Activated naive CD4-positive, alpha-beta T cell treated with anti-CD3 and anti-CD28 coated beads, Interleukin-2, amount 50 U/mL, for 16 hours (primary cell): ENCODE data around the gene KCND2.
"Not testable (repeated sequence)": the region's sequence is repeated elsewhere in the genome, so short reads cannot be mapped to it uniquely, and the experiment has no call there.

Experiments
- DNase-seq: peaks from one replicate; pipeline ENCODE4 v3.0.0-alpha.2; 2020

The KCND2 gene

DNA sequence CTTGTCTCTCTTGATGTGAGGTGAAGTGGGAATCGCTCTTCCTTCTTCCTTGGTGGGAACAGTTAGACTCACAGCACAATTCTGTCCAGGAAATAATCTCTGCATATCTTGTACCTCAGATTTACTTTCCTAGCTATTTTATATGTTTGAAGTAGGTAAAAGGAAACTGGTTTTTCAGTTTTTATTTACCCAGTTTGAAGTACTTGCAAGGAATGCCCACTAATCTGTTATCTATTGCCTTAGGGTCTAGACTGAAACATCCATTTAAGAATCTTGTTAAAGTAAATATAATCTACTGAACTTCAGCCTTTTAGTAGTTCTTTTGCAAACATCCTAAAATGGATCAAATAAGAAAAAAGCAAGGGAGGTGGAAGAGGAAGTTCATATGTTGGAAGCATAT is 229.8 kb downstream of the KCND2 start:
- no peak for DNase-seq

DNA sequence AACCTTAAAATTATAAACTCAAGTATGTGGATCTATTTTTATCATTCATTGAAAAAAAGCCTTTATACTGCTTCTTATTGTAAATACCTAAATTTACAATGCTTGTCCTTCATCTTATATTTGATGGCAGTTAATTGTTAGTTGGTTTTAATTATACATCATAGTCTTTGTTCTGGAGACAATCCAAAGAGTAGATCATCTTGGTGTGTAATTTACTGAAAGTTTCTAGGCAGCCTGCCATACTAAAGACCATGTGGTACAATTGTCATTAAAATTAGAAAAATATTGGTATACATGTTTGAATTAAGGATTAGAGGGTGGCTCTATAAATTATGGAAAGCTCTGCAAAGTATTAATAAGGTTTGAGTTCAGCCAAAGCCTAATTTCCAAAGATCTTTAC is 231.4 kb downstream of the KCND2 start:
- no peak for DNase-seq

DNA sequence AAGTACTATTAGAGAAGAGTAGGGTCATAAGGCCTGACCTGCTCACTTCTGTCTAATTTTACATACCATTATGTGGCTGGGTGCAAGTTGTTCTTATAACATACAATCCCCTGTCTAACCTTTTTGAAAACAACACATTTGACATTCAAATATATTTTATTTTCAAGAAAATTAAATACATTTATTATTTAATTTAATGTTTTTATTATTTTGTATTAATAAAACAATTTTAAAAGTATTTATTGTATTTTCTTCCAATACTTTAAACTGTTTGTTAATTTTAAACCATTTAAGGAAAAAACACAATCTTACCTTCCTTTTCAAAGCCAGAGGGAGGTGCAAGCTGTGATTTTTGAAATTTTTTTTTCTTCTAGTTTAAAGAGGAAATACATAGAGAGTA is 232.8 kb downstream of the KCND2 start:
- no peak for DNase-seq

DNA sequence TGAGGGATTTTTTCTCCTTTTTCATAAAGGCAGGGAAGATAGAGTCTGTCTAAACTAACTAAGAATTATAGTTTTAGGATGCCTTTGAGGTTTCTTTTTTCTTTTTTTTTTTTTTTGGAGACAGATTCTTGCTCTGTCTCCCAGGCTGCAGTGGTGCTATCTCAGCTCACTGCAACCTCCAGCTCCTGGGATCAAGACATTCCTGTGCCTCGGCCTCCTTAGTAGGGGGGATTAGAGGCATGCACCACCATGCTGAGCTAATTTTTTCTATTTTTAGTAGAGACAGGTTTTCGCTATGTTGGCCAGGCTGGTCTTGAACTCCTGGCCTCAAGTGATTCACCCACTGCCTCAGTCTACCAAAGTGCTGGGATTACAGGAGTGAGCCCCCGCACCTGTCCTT is 239.7 kb downstream of the KCND2 start:
- DNase-seq = no peak

DNA sequence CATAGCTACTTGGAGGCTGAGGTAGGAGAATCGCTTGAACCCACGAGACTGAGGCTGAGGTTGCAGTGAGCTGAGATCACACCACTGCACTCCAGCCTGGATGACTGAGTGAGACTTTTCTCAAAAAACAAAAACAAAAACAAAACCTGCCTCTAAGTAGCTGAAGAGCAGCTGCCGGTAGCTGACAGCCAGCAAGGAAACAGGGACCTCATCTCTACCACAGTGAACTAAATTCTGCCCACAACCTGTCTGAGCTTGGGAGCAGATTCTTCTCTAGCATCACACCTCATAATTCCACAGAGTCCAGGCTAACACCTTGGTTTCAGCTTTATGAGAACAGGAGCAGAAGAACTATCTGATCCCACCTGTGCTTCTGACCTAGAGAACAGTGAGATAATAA is 246.2 kb downstream of the KCND2 start:
- no peak for DNase-seq

DNA sequence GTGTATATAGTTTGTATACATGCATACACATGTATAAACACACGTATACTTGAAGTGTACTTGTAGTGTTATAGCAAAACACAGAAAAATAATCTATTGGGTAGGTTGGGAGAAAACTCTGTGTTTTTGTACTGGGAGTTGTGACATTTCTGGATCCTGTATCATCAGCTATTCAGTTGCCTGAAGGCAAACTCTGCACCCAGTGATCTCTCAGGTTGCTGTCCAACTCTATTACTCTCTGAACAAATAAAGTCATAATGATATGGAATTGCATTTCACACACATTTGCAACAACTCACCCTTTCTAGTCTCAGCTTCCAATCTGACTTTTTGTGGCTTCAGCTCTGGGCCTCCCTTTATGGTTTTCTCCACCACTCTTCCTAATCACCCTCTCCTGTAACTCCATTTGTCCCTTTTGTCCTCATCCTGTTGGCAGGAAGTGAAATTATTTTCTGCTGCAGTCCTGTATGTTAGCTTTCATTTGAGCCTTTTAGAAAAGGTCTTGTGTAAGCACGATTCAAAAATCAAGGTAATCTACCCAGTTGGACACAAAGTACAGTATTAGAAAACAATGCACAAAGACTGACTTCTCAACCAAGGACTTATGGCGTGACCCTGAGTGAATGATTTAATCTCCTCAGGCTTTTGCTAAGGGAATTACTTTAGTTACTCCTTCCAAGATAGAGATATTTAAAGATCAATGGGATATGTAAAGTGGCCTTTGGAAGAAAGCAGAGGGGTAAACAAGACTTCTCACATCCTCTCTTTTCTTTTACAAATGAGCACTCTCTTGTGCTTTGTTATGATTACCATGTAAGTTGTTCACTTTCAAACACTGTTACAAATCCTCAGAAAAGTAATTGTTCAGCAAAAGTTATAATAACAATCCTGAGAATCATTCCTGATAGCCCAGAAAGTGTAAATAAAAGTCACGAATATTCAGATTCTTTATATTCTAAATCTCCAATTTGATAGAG is 249.1 kb downstream of the KCND2 start:
- DNase-seq = no peak

DNA sequence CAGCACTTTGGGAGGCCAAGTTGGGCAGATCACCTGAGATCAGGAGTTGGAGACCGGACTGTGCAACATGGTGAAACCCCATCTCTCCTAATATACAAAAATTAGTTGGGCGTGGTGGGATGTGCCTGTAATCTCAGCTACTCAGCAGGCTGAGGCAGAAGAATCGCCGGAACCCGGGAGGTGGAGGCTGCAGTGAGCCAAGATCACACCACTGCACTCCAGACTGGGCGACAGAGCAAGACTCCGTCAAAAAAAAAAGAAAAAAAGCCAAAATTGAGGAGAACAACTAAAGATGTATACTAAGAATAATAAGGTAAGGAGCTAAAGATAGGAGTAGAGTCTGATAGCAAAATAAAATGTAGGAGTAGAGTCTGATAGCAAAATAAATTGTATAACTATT is 251.0 kb downstream of the KCND2 start:
- DNase-seq = no peak

DNA sequence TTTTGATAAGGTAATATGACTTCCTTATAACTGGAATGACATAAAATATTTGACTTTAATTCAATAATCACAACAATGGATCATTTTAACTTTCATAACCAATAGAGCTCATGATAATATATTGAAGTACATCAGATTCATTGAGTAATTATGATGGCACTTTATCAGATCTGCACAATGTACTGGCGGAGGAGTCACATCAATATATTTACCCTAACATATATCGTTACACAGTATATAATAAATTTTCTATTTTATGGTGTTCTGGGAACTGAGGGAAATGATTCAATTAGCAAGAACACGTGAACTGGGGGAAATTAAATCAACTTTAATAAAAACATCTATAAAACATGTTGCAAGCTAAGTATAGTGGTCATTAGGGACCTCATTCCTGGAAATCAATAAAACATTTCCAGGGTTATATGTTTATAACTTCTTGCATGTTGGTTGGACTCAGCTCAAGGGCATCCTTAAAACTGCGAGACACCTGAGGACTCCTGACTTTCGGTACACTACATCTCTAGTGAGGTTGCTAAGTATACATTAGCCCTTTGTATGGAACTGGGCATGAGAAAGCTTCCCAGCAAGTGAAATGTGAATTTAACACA is 254.0 kb downstream of the KCND2 start:
- DNase-seq = no peak

DNA sequence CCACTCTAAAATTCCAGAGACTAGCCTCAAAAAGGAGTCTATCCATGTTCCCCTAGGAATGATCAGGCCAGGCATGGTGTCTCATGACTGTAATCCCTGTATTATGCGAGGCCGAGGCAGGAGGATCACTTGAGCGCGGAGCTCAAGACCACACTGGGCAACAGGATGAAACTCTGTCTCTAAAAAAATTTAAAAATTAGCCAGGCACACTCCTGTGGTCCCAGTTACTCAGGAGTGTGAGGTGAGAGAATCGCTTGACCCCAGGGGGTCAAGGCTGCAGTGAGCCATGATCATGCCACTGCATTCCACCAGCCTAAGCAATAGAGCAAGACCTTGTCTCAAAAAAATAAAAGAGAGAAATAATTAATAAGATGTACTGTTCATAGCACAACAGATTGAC is 256.8 kb downstream of the KCND2 start:
- no peak for DNase-seq

DNA sequence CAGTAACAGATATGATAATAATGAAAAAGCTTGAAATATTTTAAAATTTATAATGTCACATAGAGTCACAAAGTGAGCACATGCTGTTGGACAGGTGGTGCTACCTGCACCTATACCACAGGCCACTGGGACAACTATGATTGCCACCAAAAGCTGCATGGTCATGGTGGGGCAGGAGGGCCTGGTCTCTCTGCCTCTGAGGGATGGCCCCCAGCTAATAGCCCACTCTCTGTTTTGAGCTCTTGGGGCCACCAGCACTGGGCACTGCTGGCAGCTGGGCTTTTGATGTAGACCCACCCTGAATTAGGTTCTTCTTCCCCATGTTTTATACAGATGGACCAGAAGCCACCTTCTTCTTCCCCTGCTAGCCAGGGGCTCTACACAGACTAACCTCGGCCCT is 265.4 kb downstream of the KCND2 start:
- DNase-seq = no peak

DNA sequence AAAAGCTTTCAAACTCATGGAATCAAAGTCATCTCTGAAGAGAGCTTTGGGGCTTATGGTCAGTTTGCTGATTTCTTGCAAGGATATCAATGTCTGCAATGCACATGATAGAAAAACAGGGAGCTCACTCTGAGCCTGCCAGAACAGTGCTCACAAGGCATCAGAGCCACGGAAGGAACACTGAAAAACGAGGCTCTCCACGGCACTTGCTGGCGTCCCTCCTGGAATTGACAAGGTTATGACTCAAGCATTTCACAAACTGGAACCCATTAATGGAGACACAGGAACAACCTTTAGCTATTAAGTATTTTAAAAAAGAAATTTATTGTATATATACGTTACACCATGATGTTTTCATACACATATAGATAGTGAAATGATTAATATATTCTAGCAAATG is 266.3 kb downstream of the KCND2 start:
- no peak for DNase-seq

DNA sequence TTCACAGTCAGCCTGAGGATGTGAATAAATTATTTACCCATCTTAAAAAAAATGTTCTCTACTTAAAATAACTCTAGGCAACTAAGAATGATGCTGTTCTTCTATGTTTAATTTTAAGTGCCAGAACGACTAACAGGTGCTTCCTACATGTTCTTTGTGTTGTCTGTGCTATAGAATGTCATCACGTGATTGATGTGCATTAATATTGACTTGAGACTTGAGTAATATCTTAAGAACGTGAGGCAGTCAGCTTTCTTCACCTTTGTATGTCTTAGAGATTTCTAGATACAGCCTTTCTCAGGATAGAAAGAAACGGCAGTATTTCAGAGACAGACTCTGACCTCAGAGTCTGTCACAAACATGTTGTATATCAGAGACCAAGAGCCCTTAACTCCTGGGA is 274.6 kb downstream of the KCND2 start:
- DNase-seq = no peak

DNA sequence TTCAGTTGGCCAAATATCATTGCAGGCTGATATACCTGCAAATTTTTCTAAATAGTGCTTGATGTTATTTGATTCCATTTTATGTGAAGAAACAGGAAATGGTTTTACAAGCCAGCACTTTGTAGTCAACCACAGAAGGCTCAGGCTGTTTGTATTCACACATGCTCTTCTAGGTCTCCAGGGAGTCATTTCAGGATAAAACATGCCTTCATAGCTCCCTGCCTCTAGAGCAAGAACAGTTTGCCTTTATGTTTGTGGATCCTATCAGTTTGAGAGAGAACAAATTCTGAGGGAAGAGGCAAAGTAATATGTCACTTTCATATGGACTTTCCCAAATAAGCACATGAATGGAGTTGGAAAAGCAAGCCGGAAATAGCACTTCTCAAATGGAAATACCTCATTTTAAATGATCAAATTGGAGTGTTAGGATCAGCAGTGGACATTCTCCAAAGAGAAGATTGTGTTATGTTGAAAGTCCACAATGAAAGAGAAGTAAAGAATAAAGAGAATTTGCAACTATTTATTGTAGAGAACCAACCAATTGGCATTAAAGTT is 277.6 kb downstream of the KCND2 start:
- no peak for DNase-seq

DNA sequence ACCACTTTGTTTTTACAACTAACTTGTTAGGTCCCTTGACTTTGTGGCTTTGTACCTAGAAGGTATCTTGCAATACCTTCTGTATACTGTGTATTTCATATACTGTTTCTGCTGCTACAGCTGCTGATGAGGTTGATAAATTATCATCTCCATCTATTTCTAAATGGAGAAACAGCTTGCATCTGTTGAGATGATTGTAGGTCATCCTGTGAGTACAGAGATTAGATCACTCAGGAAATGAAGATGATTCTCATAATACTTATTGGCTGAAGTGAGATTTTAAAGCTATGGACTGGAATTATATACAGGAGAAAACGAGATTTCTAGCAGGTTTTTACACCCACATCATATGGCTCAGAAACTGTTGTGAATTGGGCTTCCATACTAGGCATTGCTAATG is 280.5 kb downstream of the KCND2 start:
- no peak for DNase-seq

DNA sequence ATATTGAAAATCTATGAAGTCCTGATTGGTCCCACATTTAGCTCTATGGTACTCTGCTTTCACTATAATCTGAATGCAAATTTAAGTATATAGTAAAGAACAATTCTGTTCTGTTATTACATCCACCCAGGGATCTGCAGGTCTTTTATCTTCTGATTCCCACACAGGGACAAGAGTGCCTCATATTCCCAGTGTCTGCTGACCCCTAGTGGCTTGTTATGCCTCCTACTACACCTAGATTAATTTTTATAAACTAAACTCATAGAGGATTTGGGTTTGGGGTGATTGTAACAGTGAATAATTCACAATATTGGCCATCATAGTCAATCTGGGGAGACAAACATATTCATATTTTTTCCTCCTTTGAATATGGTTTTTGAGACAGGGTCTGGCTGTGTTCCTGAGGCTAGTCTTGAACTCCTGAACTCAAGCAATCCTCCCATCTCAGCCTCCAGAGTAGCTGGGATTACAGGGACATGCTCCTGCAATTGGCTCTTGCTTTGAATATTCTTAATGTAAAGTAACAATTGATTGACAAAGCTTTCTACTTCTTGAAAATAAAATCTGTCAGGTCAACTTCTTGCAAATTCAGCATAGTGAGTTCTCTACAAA is 282.1 kb downstream of the KCND2 start:
- DNase-seq = no peak

DNA sequence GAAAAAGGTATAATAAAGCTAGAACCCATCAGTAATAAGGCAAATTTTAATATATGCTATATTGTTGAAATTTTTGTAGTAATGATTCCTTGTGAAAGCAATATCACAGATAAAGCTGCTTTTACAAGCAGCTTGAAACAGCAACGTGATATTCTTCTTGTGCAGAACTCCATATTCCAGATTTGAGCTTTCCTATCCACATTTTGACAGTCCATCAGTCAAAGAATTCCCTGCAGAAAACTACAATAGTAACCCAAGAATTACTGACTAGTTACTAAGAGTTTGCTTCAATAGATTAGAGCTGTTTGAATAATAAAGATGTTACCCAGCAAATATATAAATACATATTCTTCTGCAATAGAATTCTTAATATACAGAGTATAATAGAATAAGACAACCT is 291.2 kb downstream of the KCND2 start:
- no peak for DNase-seq

DNA sequence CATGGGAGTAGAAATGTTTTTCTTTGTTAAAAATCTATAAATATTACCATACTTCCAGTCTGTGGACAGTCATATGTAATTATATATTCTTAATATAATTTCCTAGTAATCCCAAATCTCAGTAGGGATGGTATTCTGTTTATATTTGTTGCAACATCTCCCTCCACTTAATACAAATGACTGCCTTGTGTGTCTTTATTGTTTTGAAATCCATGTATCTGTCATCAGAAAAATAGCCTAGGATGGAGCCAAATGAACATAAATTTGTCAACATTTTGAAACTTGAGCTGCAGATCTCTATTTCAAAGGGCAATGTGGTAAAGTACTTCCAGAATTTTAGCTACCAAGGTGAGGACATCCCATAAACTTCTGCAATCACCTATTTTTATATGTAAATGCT is 294.2 kb downstream of the KCND2 start:
- no peak for DNase-seq

DNA sequence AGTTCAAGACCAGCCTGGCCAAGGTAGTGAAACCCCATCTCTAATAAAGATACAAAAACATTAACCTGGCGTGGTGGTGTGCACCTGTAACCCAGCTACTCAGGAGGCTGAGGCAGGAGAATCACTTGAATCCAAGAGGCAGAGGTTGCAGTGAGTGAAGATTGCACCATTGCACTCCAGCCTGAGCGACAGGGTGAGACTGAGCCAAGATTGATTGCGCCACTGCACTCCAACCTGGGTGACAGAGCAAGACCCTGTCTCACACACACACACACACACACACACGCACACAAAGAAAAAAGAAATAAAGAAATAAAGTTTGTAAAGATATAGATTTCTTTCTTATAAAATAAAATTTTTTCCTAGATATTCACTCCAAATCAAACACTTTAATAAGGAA is 305.7 kb downstream of the KCND2 start:
- DNase-seq = not testable (repeated sequence)

DNA sequence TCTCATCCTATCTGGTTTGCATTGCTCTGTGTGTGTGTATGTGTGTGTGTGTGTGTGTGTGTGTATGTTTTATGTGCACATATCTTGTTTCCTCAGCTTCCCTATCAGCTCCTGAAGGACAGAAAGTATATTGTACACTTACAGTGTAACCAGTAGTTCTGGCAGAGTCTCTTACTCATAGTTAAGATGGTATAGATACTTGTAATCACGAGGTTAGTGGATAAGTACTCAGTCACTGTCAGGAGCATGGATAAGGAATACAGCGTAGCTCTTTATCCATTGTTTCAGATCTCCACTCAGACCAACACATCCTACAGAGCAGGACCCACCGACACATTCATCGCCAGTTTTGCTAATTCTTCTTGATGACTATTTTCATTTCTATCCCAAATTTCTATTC is 309.9 kb downstream of the KCND2 start:
- DNase-seq = no peak

DNA sequence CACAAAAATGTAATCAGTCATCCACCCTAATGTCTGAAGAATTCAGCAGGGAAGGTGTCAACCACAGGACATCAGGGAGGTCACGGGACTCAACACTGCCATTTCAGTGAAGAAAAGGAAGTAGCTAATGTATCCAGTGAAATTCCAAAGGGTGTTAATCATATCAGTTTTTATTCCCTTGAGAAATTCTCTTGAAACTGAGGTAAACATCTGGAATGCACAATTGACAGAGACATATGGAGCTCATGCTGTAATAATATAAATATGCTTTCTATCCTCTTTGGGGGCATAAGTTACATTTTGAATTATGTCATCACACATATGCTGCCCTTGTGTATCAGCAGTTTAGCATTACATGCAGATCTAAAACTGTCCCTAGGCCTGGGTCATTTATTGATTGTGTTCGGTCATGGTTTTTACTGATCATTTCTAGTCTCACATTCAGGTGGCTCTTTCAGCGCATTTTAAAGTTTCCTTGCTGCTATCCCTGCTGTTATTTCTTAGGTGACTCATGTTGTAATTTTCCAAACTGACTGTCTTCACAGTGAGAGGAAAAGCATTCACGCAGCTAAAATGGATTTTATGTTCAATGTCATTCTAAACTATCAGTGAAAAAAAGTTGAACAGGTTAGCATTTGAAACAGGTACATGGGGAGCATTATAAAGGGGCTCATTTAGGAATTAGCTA is 311.1 kb downstream of the KCND2 start:
- DNase-seq = no peak

DNA sequence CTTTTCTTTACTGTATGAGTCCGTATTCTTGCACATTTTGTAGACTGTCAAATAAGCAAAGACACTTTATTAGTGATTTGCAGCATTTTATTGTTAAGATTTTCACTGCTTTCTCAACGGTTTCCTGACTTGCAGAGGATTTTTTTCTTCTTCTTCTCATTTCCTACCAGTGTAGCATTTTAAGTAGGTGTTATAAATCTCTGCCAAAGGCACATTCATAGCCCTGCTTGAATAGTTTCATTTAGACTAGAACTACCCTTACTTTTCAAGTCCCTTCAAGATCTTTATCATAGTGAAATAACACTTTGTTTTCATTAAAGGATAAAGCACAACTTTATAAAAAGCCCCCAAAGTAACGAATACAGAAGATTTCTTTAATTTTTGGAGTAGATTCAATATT is 313.6 kb downstream of the KCND2 start:
- DNase-seq = no peak

DNA sequence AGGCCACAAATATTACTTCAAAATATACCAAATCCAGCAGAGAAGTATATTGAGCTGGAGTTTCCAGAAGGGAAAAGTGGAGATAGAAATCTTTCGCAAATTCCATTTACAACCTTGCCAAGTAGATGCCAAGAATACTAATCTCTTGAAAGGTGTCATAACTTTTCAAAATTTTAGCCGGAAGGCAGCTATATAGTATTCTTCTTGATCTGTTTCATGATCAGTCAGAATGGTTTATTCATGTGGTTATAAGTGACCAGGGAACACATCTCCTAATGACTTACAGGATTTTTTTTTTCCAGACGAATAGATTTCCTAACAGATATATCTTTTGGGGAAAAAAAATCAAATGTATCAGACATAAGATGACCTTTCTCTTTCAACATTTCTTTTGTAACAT is 314.3 kb downstream of the KCND2 start:
- DNase-seq = no peak

DNA sequence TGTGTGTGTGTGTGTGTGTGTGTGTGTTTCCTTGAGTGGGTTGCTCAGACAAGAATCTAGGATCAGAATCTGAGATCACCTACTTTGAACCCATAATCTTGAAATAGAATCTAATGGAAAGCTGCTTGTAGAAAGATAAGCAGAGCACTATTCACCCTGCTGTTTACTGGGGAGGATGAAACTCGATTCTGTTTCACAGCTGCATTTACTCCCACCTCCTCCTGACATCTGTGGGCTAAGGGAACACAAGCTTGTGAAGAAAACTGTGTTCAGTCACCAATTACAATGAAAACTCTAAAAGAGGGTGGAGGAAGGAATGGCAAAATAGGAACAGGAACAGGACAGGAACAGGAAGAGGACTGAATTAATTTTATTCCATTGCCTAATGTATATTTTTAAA is 315.4 kb downstream of the KCND2 start:
- no peak for DNase-seq
